Measurements from ENCODE around the gene TUBAL3.

The TUBAL3 gene

GRCh38 chr10:5404208-5405041, at the start of gene TUBAL3:
TUBAL3 (minus strand) TSS chr10:5404828; CDS start chr10:5404792, 36 bp downstream.
- no peak for DNase-seq (ENCODE audit: low read depth)

- DNase-seq (ENCODE audit: low read depth) = no peak
Measured at GRCh38 chr10:5453749-5454489, 49.3 kb upstream of the TUBAL3 start.

- DNase-seq (ENCODE audit: low read depth) = no peak
Measured at GRCh38 chr10:5450605-5451384, 46.2 kb upstream of the TUBAL3 start.

GRCh38 chr10:5449823-5450222, 45.2 kb upstream of the TUBAL3 start:
- DNase-seq (ENCODE audit: low read depth) = no peak

- no peak for DNase-seq (ENCODE audit: low read depth)
Measured at GRCh38 chr10:5449227-5449626, 44.6 kb upstream of the TUBAL3 start.

GRCh38 chr10:5448333-5449001, 43.8 kb upstream of the TUBAL3 start:
- no peak for DNase-seq (ENCODE audit: low read depth)

GRCh38 chr10:5447611-5448071, 43.0 kb upstream of the TUBAL3 start:
- DNase-seq (ENCODE audit: low read depth) = no peak

GRCh38 chr10:5447056-5447455, 42.4 kb upstream of the TUBAL3 start:
- no peak for DNase-seq (ENCODE audit: low read depth)

GRCh38 chr10:5446390-5446926, 41.8 kb upstream of the TUBAL3 start:
- DNase-seq (ENCODE audit: low read depth) = no peak

GRCh38 chr10:5445006-5445405, 40.4 kb upstream of the TUBAL3 start:
- DNase-seq (ENCODE audit: low read depth) = no peak

GRCh38 chr10:5443429-5443828, 38.8 kb upstream of the TUBAL3 start:
- no peak for DNase-seq (ENCODE audit: low read depth)

- DNase-seq (ENCODE audit: low read depth) = no peak
Measured at GRCh38 chr10:5442990-5443370, 38.4 kb upstream of the TUBAL3 start.

- DNase-seq (ENCODE audit: low read depth) = no peak
Measured at GRCh38 chr10:5442065-5442989, 37.7 kb upstream of the TUBAL3 start.

GRCh38 chr10:5441106-5441505, 36.5 kb upstream of the TUBAL3 start:
- no peak for DNase-seq (ENCODE audit: low read depth)

GRCh38 chr10:5440206-5440605, 35.6 kb upstream of the TUBAL3 start:
- no peak for DNase-seq (ENCODE audit: low read depth)

- no peak for DNase-seq (ENCODE audit: low read depth)
Measured at GRCh38 chr10:5435328-5435727, 30.7 kb upstream of the TUBAL3 start.

GRCh38 chr10:5434017-5434753, 29.6 kb upstream of the TUBAL3 start:
- DNase-seq (ENCODE audit: low read depth) = no peak

GRCh38 chr10:5433182-5433581, 28.6 kb upstream of the TUBAL3 start:
- DNase-seq (ENCODE audit: low read depth) = no peak

GRCh38 chr10:5428133-5428532, 23.5 kb upstream of the TUBAL3 start:
- no peak for DNase-seq (ENCODE audit: low read depth)

- no peak for DNase-seq (ENCODE audit: low read depth)
Measured at GRCh38 chr10:5424751-5425150, 20.1 kb upstream of the TUBAL3 start.
